Mesenchymal stem cell (in vitro differentiated cells and primary cell): ENCODE results near the gene FAM8A1.

Source experiments
- DNase-seq: peaks from one replicate; pipeline ENCODE4 v3.0.0-alpha.2; 2013
- H2AFZ ChIP-seq: one replicate; pipeline ENCODE4 v1.6.1; 2013; ENCODE audit warnings: low read depth, mild to moderate bottlenecking, control low read depth, inconsistent platforms, low read length, moderate library complexity
- H2AK5ac ChIP-seq: 2 replicates; pipeline ENCODE4 v1.6.1; 2013; ENCODE audit warnings: low read length, moderate library complexity, mild to moderate bottlenecking, inconsistent platforms; ENCODE audit not compliant: severe bottlenecking
- H2BK120ac ChIP-seq: one replicate; pipeline ENCODE4 v1.6.1; 2013; ENCODE audit warnings: low read depth, mild to moderate bottlenecking, inconsistent platforms, low read length, moderate library complexity
- H2BK12ac ChIP-seq, 2 experiments: one replicate each; pipeline ENCODE4 v1.6.1; 2013; ENCODE audit warnings: inconsistent platforms in 2 of 2, low read length in 2 of 2, mild to moderate bottlenecking in 2 of 2, moderate library complexity in 2 of 2, control low read depth in 1 of 2
- H2BK15ac ChIP-seq: one replicate; pipeline ENCODE4 v1.6.1; 2013; ENCODE audit warnings: mild to moderate bottlenecking, low read depth, inconsistent platforms; ENCODE audit not compliant: poor library complexity, severe bottlenecking
- H2BK5ac ChIP-seq: 2 replicates; pipeline ENCODE4 v1.6.1; 2013; ENCODE audit warnings: low read depth, mild to moderate bottlenecking, low read length, control low read depth, inconsistent platforms; ENCODE audit not compliant: poor library complexity, severe bottlenecking
- H3K14ac ChIP-seq, 2 experiments: one replicate each; pipeline ENCODE4 v1.6.1; 2013; ENCODE audit warnings: inconsistent platforms in 2 of 2, low read length in 2 of 2, control low read depth in 1 of 2, mild to moderate bottlenecking in 1 of 2, moderate library complexity in 1 of 2
- H3K18ac ChIP-seq, 2 experiments: one replicate each; pipeline ENCODE4 v1.6.1; 2013; ENCODE audit warnings: inconsistent platforms in 2 of 2, low read length in 2 of 2, control low read depth in 1 of 2, low read depth in 1 of 2, mild to moderate bottlenecking in 1 of 2
- H3K23ac ChIP-seq, 2 experiments: one replicate each; pipeline ENCODE4 v1.6.1; 2013; ENCODE audit warnings: inconsistent platforms in 2 of 2, low read length in 2 of 2, mild to moderate bottlenecking in 2 of 2, moderate library complexity in 2 of 2, control low read depth in 1 of 2
- H3K27ac ChIP-seq: 2 replicates; pipeline ENCODE4 v1.5.1; 2013; ENCODE audit warnings: mild to moderate bottlenecking, moderate library complexity, low read length, control low read depth, inconsistent platforms; ENCODE audit not compliant: poor library complexity, severe bottlenecking
- H3K27me3 ChIP-seq, 2 experiments: 2 replicates each; pipeline versions ENCODE4 v1.6.1 to v1.7.0; 2013; ENCODE audit warnings: low read length in 2 of 2, mild to moderate bottlenecking in 2 of 2, moderate library complexity in 2 of 2, control low read depth in 1 of 2, inconsistent platforms in 1 of 2; ENCODE audit not compliant: control insufficient read depth in 1 of 2, insufficient read depth in 1 of 2
- H3K36me3 ChIP-seq, 2 experiments: 2 replicates each; pipeline versions ENCODE4 v1.6.1 to v1.7.0; 2013; ENCODE audit warnings: low read length in 2 of 2, control low read depth in 1 of 2, inconsistent platforms in 1 of 2, low read depth in 1 of 2, mild to moderate bottlenecking in 1 of 2; ENCODE audit not compliant: insufficient read depth in 2 of 2, control insufficient read depth in 1 of 2
- H3K4ac ChIP-seq, 2 experiments: one replicate each; pipeline ENCODE4 v1.6.1; 2013; ENCODE audit warnings: inconsistent platforms in 2 of 2, low read length in 2 of 2, mild to moderate bottlenecking in 2 of 2, moderate library complexity in 2 of 2, control low read depth in 1 of 2, low read depth in 1 of 2
- H3K4me1 ChIP-seq: 2 replicates; pipeline ENCODE4 v1.6.1; 2013; ENCODE audit warnings: low read depth, low read length, control low read depth; ENCODE audit not compliant: control insufficient read depth, insufficient read depth
- H3K4me2 ChIP-seq: 2 replicates; pipeline ENCODE4 v1.6.1; 2013; ENCODE audit warnings: low read length, mild to moderate bottlenecking, inconsistent platforms; ENCODE audit not compliant: poor library complexity, severe bottlenecking
- H3K4me3 ChIP-seq, 2 experiments: 2 replicates each; pipeline versions ENCODE4 v1.5.1 to v1.7.0; 2013; ENCODE audit warnings: low read length in 2 of 2, mild to moderate bottlenecking in 2 of 2, control low read depth in 1 of 2, low read depth in 1 of 2; ENCODE audit not compliant: insufficient read depth in 1 of 2
- H3K79me1 ChIP-seq: replicated peaks from 2 replicates; pipeline ENCODE4 v1.6.1; 2013; ENCODE audit warnings: mild to moderate bottlenecking, control low read depth, low read length, inconsistent platforms; ENCODE audit not compliant: poor library complexity, severe bottlenecking
- H3K9ac ChIP-seq: 2 replicates; pipeline ENCODE4 v1.7.0; 2013; ENCODE audit warnings: mild to moderate bottlenecking, low read length, moderate library complexity
- H3K9me3 ChIP-seq: 2 replicates; pipeline ENCODE4 v1.7.0; 2013; ENCODE audit warnings: mild to moderate bottlenecking, low read length; ENCODE audit not compliant: control insufficient read depth
- H4K8ac ChIP-seq: one replicate; pipeline ENCODE4 v1.6.1; 2013; ENCODE audit warnings: inconsistent platforms, mild to moderate bottlenecking, low read length, moderate library complexity
- H4K91ac ChIP-seq: one replicate; pipeline ENCODE4 v1.6.1; 2013; ENCODE audit warnings: mild to moderate bottlenecking, low read length, inconsistent platforms
- WGBS: methylation state at CpG from one replicate; pipeline ENCODE4 v1.1.7; 2013; ENCODE audit warnings: mixed read lengths; 5-methylcytosine and 5-hydroxymethylcytosine counted together

The FAM8A1 gene

GRCh38 chr6:17612048-17612447, 11.9 kb downstream of the FAM8A1 start:
- no peak overlapping the region for H4K8ac ChIP-seq
- WGBS = 97% methylated on average over 3 of the region's 4 CpGs
- no peaks in the 10 kb centered on the region for H3K27me3 ChIP-seq
- H3K14ac ChIP-seq = no peak overlapping the region
- H2BK15ac ChIP-seq = no peak overlapping the region
- H2AK5ac ChIP-seq = no peak overlapping the region
- H3K4me3 ChIP-seq = no peak overlapping the region
- H3K23ac ChIP-seq = no peak overlapping the region
- H3K4ac ChIP-seq = no peak overlapping the region
- no peak overlapping the region for H4K91ac ChIP-seq
- DNase-seq = no peak
- H3K27ac ChIP-seq = no peak overlapping the region
- H3K4me2 ChIP-seq = no peak overlapping the region
- H3K18ac ChIP-seq = no peak overlapping the region
- H2BK120ac ChIP-seq = no peak overlapping the region
- H3K36me3 ChIP-seq = peaks cover 6 to 76% of the 10 kb centered on the region in 2 experiments
- peaks cover 6% of the 10 kb centered on the region for H3K79me1 ChIP-seq
- H2BK5ac ChIP-seq = no peak overlapping the region
- H3K4me1 ChIP-seq = no peaks in the 10 kb centered on the region
- no peak overlapping the region for H2BK12ac ChIP-seq
- no peaks in the 10 kb centered on the region for H3K9me3 ChIP-seq
- no peak overlapping the region for H3K9ac ChIP-seq
- no peak overlapping the region for H2AFZ ChIP-seq

GRCh38 chr6:17615794-17616193, 15.7 kb downstream of the FAM8A1 start:
- no peak overlapping the region for H3K9ac ChIP-seq
- H3K14ac ChIP-seq = no peak overlapping the region
- H3K4me1 ChIP-seq = no peaks in the 10 kb centered on the region
- no peak overlapping the region for H3K4ac ChIP-seq
- no peak overlapping the region for H3K4me3 ChIP-seq
- no peak overlapping the region for H3K18ac ChIP-seq
- no peaks in the 10 kb centered on the region for H3K27me3 ChIP-seq
- H2BK5ac ChIP-seq = no peak overlapping the region
- WGBS = 96% methylated on average over 2 of the region's 4 CpGs
- no peak overlapping the region for H3K4me2 ChIP-seq
- H2AK5ac ChIP-seq = no peak overlapping the region
- H2BK15ac ChIP-seq = no peak overlapping the region
- H3K9me3 ChIP-seq = no peaks in the 10 kb centered on the region
- no peak overlapping the region for H4K8ac ChIP-seq
- peaks cover 15% of the 10 kb centered on the region for H3K79me1 ChIP-seq
- H3K23ac ChIP-seq = no peak overlapping the region
- no peak overlapping the region for H4K91ac ChIP-seq
- DNase-seq = no peak
- no peak overlapping the region for H2BK12ac ChIP-seq
- H2BK120ac ChIP-seq = no peak overlapping the region
- H3K36me3 ChIP-seq = peaks cover 11 to 76% of the 10 kb centered on the region in 2 experiments
- no peak overlapping the region for H3K27ac ChIP-seq
- H2AFZ ChIP-seq = no peak overlapping the region

DNA sequence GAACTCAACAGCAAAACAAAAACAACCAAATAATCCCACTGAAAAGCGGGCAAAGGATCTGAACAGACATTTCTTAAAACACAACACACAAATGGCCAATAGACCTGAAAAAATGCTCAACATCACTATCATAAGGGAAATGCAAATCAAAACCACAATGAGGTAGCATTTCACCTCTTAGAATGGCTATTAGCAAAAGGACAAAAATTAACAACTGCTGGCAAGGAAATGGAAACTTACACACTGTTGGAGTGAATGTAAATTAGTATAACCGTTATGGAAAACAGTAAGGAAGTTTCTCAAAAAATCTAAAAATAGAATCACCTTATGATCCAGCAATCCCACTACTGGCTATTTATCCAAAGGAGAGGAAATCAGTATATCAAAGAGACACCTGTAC, 20.9 kb downstream of the FAM8A1 start:
- H3K4me2 ChIP-seq = no peak overlapping the region
- no peak for DNase-seq
- 100% methylated on average over 1 of the region's 2 CpGs for whole genome bisulfite sequencing
- no peak overlapping the region for H2BK12ac ChIP-seq
- no peak overlapping the region for H4K8ac ChIP-seq
- no peak overlapping the region for H3K18ac ChIP-seq
- no peak overlapping the region for H3K27ac ChIP-seq
- no peak overlapping the region for H2AFZ ChIP-seq
- peaks cover 26% of the 10 kb centered on the region for H3K79me1 ChIP-seq
- no peak overlapping the region for H2BK15ac ChIP-seq
- no peak overlapping the region for H2AK5ac ChIP-seq
- no peaks in the 10 kb centered on the region for H3K27me3 ChIP-seq
- no peak overlapping the region for H3K4me3 ChIP-seq
- no peak overlapping the region for H3K23ac ChIP-seq
- H3K9ac ChIP-seq = no peak overlapping the region
- H3K36me3 ChIP-seq = peaks cover 23 to 85% of the 10 kb centered on the region in 2 experiments
- H3K14ac ChIP-seq = no peak overlapping the region
- H2BK5ac ChIP-seq = no peak overlapping the region
- no peaks in the 10 kb centered on the region for H3K4me1 ChIP-seq
- no peak overlapping the region for H3K4ac ChIP-seq
- no peaks in the 10 kb centered on the region for H3K9me3 ChIP-seq
- H4K91ac ChIP-seq = no peak overlapping the region
- H2BK120ac ChIP-seq = no peak overlapping the region

DNA sequence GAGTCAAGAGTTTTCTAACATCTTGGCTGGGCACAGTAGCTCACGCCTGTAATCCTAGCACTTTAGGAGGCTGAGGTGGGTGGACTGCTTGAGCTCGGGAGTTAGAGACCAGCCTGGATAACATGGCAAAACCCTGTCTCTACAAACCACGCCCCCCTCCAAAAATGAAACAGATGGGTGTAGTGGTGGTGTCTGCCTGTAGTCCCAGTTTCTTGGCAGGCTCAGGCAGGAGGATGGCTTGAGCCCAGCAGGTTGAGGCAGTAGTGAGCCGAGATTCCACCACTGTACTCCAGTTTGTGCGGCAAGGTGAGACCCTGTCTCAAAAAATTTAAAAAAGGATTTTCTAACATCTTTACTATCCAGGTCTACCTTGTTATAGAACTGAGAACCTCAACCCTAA, 22.0 kb downstream of the FAM8A1 start:
- no peak for DNase-seq
- no peak overlapping the region for H3K4ac ChIP-seq
- H3K79me1 ChIP-seq = peaks cover 22% of the 10 kb centered on the region
- H2AK5ac ChIP-seq = no peak overlapping the region
- no peak overlapping the region for H2BK12ac ChIP-seq
- H3K27me3 ChIP-seq = no peaks in the 10 kb centered on the region
- no peak overlapping the region for H3K4me3 ChIP-seq
- H2BK5ac ChIP-seq = no peak overlapping the region
- no peak overlapping the region for H3K27ac ChIP-seq
- H4K8ac ChIP-seq = no peak overlapping the region
- H3K23ac ChIP-seq = no peak overlapping the region
- no peak overlapping the region for H2AFZ ChIP-seq
- H3K4me1 ChIP-seq = no peaks in the 10 kb centered on the region
- H3K36me3 ChIP-seq = peaks cover 17 to 85% of the 10 kb centered on the region in 2 experiments
- no peak overlapping the region for H3K4me2 ChIP-seq
- H3K18ac ChIP-seq = no peak overlapping the region
- H2BK15ac ChIP-seq = no peak overlapping the region
- no peak overlapping the region for H3K9ac ChIP-seq
- no peak overlapping the region for H4K91ac ChIP-seq
- 96% methylated on average over 3 of the region's 5 CpGs for WGBS
- H2BK120ac ChIP-seq = no peak overlapping the region
- H3K9me3 ChIP-seq = no peaks in the 10 kb centered on the region
- H3K14ac ChIP-seq = no peak overlapping the region
